K562 (cell line): ENCODE data around the gene CEP295NL. TPM values are rescaled to one million over a fixed set of nuclear protein-coding genes. Genes with fewer than 3 reads are reported as not detected.

Source experiments
- ATAC-seq: fragments of 200-7000 bp; cut with Tn5 transposase; 3 replicates; pipeline ENCODE4 v1.9.1; 2020; ENCODE audit warnings: moderate library complexity
- BruUV-seq: library from RNA; stranded (reverse); fragments of 400-500 nt; replicated peaks from 2 replicates; lab custom pipeline; 2021; lab: Mats Ljungman, UMichigan
- CTCF ChIA-PET: fragments of 300-600 bp; formaldehyde crosslinking; extraction: SDS; loops from one replicate; lab custom pipeline; 2021; ENCODE audit warnings: low intra/inter-chr PET ratio; lab: Yijun Ruan, JAX
- POLR2A ChIA-PET: fragments of 300-600, 350-650 bp; sonication (Branson Sonifier 250); formaldehyde crosslinking; extraction: SDS; loops from one replicate; lab custom pipeline; 2021; ENCODE audit warnings: antibody characterized with exemption, inconsistent platforms; lab: Yijun Ruan, JAX
- DNase-seq, 4 experiments: peaks; one replicate each; pipeline versions ENCODE4 v3.0.0 to v3.0.0-alpha.2; 2011 to 2018; ENCODE audit warnings: low spot score in 3 of 4, mixed read lengths in 3 of 4; ENCODE audit errors: extremely low read depth in 1 of 4
- FAIRE-seq: peaks from 2 replicates; lab custom pipeline; 2011; peaks lifted over from hg19 to GRCh38; lab: Jason Lieb, UNC
- H2AFZ ChIP-seq: 2 replicates; pipeline ENCODE4 v1.6.0; 2011; ENCODE audit warnings: low read depth, low read length, control low read depth, inconsistent platforms
- H3K27ac ChIP-seq: fragments of 200-600 bp; 3 replicates; pipeline ENCODE4 v1.8.0; 2011; ENCODE audit warnings: low read depth, mild to moderate bottlenecking, control low read depth, inconsistent platforms, low read length, moderate library complexity, mixed read lengths; ENCODE audit errors: extremely low read depth
- H3K27me3 ChIP-seq, 2 experiments: fragments of 300-600 bp in 1 of 2; 2 replicates in 1 of 2; 3 replicates in 1 of 2; pipeline versions ENCODE4 v1.6.0 to v1.8.0; 2011; ENCODE audit warnings: inconsistent platforms in 2 of 2, low read length in 2 of 2, mild to moderate bottlenecking in 1 of 2, mixed read lengths in 1 of 2, moderate library complexity in 1 of 2; ENCODE audit not compliant: control insufficient read depth in 2 of 2, insufficient read depth in 2 of 2
- H3K36me3 ChIP-seq: fragments of 300-600 bp; 3 replicates; pipeline ENCODE4 v1.8.0; 2011; ENCODE audit warnings: mild to moderate bottlenecking, low read length, inconsistent platforms; ENCODE audit not compliant: control insufficient read depth, insufficient read depth
- H3K4me1 ChIP-seq, 2 experiments: fragments of 200-600 bp in 1 of 2; replicated peaks in 1 of 2; 2 replicates in 1 of 2; 3 replicates in 1 of 2; pipeline versions ENCODE4 v1.5.1 to v1.8.0; 2011; ENCODE audit warnings: inconsistent platforms in 2 of 2, low read length in 2 of 2, mild to moderate bottlenecking in 1 of 2, mixed read lengths in 1 of 2, moderate library complexity in 1 of 2; ENCODE audit not compliant: control insufficient read depth in 2 of 2, insufficient read depth in 2 of 2
- H3K4me2 ChIP-seq: 2 replicates; pipeline ENCODE4 v1.6.1; 2011; ENCODE audit warnings: low read length, control low read depth, inconsistent platforms, mixed read lengths; ENCODE audit not compliant: insufficient read depth
- H3K4me3 ChIP-seq: fragments of 200-600 bp; sonication (generic), shearing (Covaris generic); 2 replicates; pipeline ENCODE4 v1.5.1; 2016; ENCODE audit warnings: control low read depth, inconsistent platforms
- H3K79me2 ChIP-seq: fragments of 200-600 bp; 3 replicates; pipeline ENCODE4 v1.8.0; 2011; ENCODE audit warnings: low read length, inconsistent platforms; ENCODE audit not compliant: control insufficient read depth, insufficient read depth
- H3K9ac ChIP-seq, 2 experiments: 2 replicates each; pipeline versions ENCODE4 v1.6.0 to v1.6.1; 2011; ENCODE audit warnings: low read depth in 2 of 2, low read length in 2 of 2, control low read depth in 1 of 2, inconsistent platforms in 1 of 2, mild to moderate bottlenecking in 1 of 2, mixed read lengths in 1 of 2; ENCODE audit not compliant: insufficient read depth in 1 of 2
- H3K9me1 ChIP-seq: one replicate; pipeline ENCODE4 v1.6.0; 2011; ENCODE audit warnings: inconsistent platforms, mild to moderate bottlenecking, low read length, moderate library complexity; ENCODE audit not compliant: control insufficient read depth, insufficient read depth
- H3K9me3 ChIP-seq: replicated peaks from 2 replicates; pipeline ENCODE4 v1.5.1; 2011; ENCODE audit warnings: low read depth, low read length, inconsistent platforms; ENCODE audit not compliant: control insufficient read depth, insufficient read depth
- H4K20me1 ChIP-seq: replicated peaks from 2 replicates; pipeline ENCODE4 v1.6.1; 2011; ENCODE audit warnings: low read length, inconsistent platforms, mixed read lengths; ENCODE audit not compliant: control insufficient read depth, insufficient read depth
- NFIC ChIP-seq: fragments of 450-650 bp; IDR thresholded peaks from 2 replicates; pipeline ENCODE4 v1.6.1; 2017; ENCODE audit warnings: mild to moderate bottlenecking, inconsistent platforms
- PRPF4 ChIP-seq: fragments of 200-400 bp; formaldehyde crosslinking; IDR thresholded peaks from one replicate; pipeline ENCODE4 v1.6.1; 2017; ENCODE audit warnings: low read length, low read depth, mild to moderate bottlenecking; ENCODE audit not compliant: insufficient read depth, poor library complexity, severe bottlenecking
- TFE3 ChIP-seq: fragments of 450-650 bp; formaldehyde crosslinking; IDR thresholded peaks from 2 replicates; pipeline ENCODE4 v1.4.0; 2020; ENCODE audit warnings: mild to moderate bottlenecking, mixed read lengths
- ZBTB17 ChIP-seq: fragments of 450-650 bp; formaldehyde crosslinking; IDR thresholded peaks from 2 replicates; pipeline ENCODE4 v1.4.0; 2020; ENCODE audit warnings: mild to moderate bottlenecking
- WGBS: fragments of 100-300 bp; shearing (Covaris generic); methylation state at CpG from one replicate; pipeline ENCODE4 v1.1.6; 2016; ENCODE audit warnings: low coverage, mixed read lengths; ENCODE audit not compliant: insufficient coverage; ENCODE audit errors: missing lambda C conversion rate; 5-methylcytosine and 5-hydroxymethylcytosine counted together
- in situ Hi-C: fragments of 300-500 bp; cut with MboI; formaldehyde crosslinking; loops from 4 replicates; pipeline ENCODE4 v1.15.0; 2018; ENCODE audit warnings: inconsistent platforms, mixed read lengths
- intact Hi-C: fragments of 100-400 bp; cut with micrococcal nuclease; formaldehyde crosslinking; loops from 2 replicates; pipeline ENCODE4 v1.14.2; 2022
- polyA plus RNA-seq, 8 experiments: library from polyadenylated mRNA; depleted of rRNA in 4 of 8; stranded (reverse) in 5 of 8; unstranded in 3 of 8; fragments of >200 nt; fragmentation: Nextera tagmentation in 2 of 8; fragmentation: Illumina TruSeq in 1 of 8; extraction: Ambion mirVana in 2 of 8; extraction: Trizol in 1 of 8; gene quantifications; 2 replicates each; pipeline versions ENCODE4 v1.2.1 to v1.2.3, GENCODE V29; 2011 to 2014; ENCODE audit warnings: inconsistent platforms in 1 of 8, missing spikeins in 1 of 8
- total RNA-seq, 7 experiments: library from RNA; depleted of rRNA in 6 of 7; stranded (reverse); fragments of >200 nt in 6 of 7; fragmentation: Illumina TruSeq in 2 of 7; extraction: Trizol in 2 of 7; gene quantifications; 2 replicates each; pipeline versions ENCODE4 v1.2.1 to v1.2.3, GENCODE V29; 2011 to 2021; ENCODE audit warnings: low replicate concordance in 1 of 7
- TF ChIP-seq, protein P1 (sequence below), 2 experiments: fragments of 450-650 bp; IDR thresholded peaks; 2 replicates each; pipeline ENCODE4 v1.6.1; 2016

CEP295NL gene
- total and polyA plus RNA-seq, 9 of the 15 experiments (the other 6 are each of a cell fraction or from before 2014, with no cell fraction given) = not detected

DNA sequence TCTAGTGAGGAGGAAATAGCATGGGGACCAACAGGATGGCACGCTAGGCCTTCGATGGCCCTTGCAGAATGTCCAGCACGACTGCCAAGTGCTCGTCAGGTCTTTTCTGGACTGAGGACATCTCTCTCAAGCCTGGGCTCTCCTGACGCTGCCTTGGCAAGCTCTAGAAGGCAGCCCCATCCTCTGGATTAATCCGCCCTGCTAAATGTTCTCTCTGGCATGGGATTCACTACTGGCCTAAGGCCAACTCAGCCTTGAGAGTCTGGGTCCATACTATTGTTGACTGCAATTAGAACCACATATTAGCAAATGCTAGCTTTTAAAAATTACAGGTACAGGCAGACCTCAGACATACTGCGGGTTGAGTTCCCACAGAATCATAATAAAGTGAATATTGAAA, 2.5 kb upstream of the CEP295NL start:
- H3K4me3 ChIP-seq = no peak overlapping the region
- CTCF ChIA-PET = no interaction called here
- H2AFZ ChIP-seq = no peak overlapping the region
- H3K9me3 ChIP-seq = no peaks in the 10 kb centered on the region
- no peak overlapping the region for H3K27ac ChIP-seq
- H3K9me1 ChIP-seq = no peaks in the 10 kb centered on the region
- no peak for ATAC-seq
- peaks cover 0 to 10% of the 10 kb centered on the region in 2 experiments; a peak in 2 of 5 replicates for H3K4me1 ChIP-seq
- intact Hi-C loops (no loop called here), in situ Hi-C loops (no loop called here)
- no peaks in the 10 kb centered on the region for H3K79me2 ChIP-seq
- DNase-seq = no peak
- POLR2A ChIA-PET = interaction anchor here (0.7 to 1.2 kb wide), 5 partner anchors 10 to 18 kb away, joined by 3 to 4 read pairs (median 4); no protein-coding TSS in a partner anchor
- no peak overlapping the region for H3K9ac ChIP-seq
- TF ChIP-seq NFIC = 0 out of 2 replicates have a peak, but pooled peaks have one; percentile 17
- no peak for TF ChIP-seq ZBTB17 (CRISPR knock-in tag)
- no peak for TF ChIP-seq PRPF4
- TF ChIP-seq TFE3 = 0 out of 2 replicates have a peak, but pooled peaks have one; percentile 84
- TF ChIP-seq, protein P1, sequence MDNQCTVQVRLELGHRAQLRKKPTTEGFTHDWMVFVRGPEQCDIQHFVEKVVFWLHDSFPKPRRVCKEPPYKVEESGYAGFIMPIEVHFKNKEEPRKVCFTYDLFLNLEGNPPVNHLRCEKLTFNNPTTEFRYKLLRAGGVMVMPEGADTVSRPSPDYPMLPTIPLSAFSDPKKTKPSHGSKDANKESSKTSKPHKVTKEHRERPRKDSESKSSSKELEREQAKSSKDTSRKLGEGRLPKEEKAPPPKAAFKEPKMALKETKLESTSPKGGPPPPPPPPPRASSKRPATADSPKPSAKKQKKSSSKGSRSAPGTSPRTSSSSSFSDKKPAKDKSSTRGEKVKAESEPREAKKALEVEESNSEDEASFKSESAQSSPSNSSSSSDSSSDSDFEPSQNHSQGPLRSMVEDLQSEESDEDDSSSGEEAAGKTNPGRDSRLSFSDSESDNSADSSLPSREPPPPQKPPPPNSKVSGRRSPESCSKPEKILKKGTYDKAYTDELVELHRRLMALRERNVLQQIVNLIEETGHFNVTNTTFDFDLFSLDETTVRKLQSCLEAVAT (IDR thresholded peaks at IDR 0.05) = no peak
- FAIRE-seq = no peak
- H3K4me2 ChIP-seq = no peak overlapping the region
- no TSS peak for BruUV-seq
- peaks cover 5% of the 10 kb centered on the region; the same call in 1 of the 2 replicates for H4K20me1 ChIP-seq
- WGBS = 3% methylated on average over 7 of the region's 7 CpGs
- H3K27me3 ChIP-seq = peaks cover 52 to 83% of the 10 kb centered on the region in 2 experiments
- H3K36me3 ChIP-seq = no peaks in the 10 kb centered on the region
